Astrocyte (in vitro differentiated cells and primary cell): ENCODE data around the gene SERTAD3. TPM values are rescaled to one million over a fixed set of nuclear protein-coding genes. Genes with fewer than 3 reads are reported as not detected.
"Not testable (repeated sequence)": the region's sequence is repeated elsewhere in the genome, so short reads cannot be mapped to it uniquely, and the experiment has no call there.

Experiments
- DNase-seq: peaks from one replicate; pipeline ENCODE4 v3.0.0-alpha.2; 2010; ENCODE audit warnings: low read depth
- FAIRE-seq: peaks from 2 replicates; lab custom pipeline; 2011; peaks lifted over from hg19 to GRCh38; lab: Jason Lieb, UNC
- H2AFZ ChIP-seq: 2 replicates; pipeline ENCODE4 v1.6.0; 2012; ENCODE audit warnings: low read depth, low read length, inconsistent platforms
- H3K27ac ChIP-seq: 2 replicates; pipeline ENCODE4 v1.5.1; 2011; ENCODE audit warnings: low read depth, low read length, inconsistent platforms
- H3K27me3 ChIP-seq: 2 replicates; pipeline ENCODE4 v1.6.0; 2011; ENCODE audit warnings: low read length, inconsistent platforms; ENCODE audit not compliant: insufficient read depth
- H3K36me3 ChIP-seq: 2 replicates; pipeline ENCODE4 v1.5.1; 2011; ENCODE audit warnings: low read length, inconsistent platforms; ENCODE audit not compliant: insufficient read depth
- H3K4me1 ChIP-seq: 2 replicates; pipeline ENCODE4 v1.5.1; 2011; ENCODE audit warnings: low read length, inconsistent platforms; ENCODE audit not compliant: insufficient read depth
- H3K4me2 ChIP-seq: 2 replicates; pipeline ENCODE4 v1.6.0; 2012; ENCODE audit warnings: low read length, inconsistent platforms
- H3K4me3 ChIP-seq: 2 replicates; pipeline ENCODE4 v1.5.1; 2011; ENCODE audit warnings: low read depth, mild to moderate bottlenecking, low read length, inconsistent platforms; ENCODE audit not compliant: insufficient read depth
- H3K79me2 ChIP-seq: 2 replicates; pipeline ENCODE4 v1.6.0; 2012; ENCODE audit warnings: mild to moderate bottlenecking, low read length, inconsistent platforms; ENCODE audit not compliant: insufficient read depth
- H3K9ac ChIP-seq: 2 replicates; pipeline ENCODE4 v1.6.0; 2012; ENCODE audit warnings: mild to moderate bottlenecking, low read length, inconsistent platforms
- H3K9me3 ChIP-seq: 2 replicates; pipeline ENCODE4 v1.5.1; 2012; ENCODE audit warnings: low read depth, mild to moderate bottlenecking, low read length, inconsistent platforms; ENCODE audit not compliant: insufficient read depth
- H4K20me1 ChIP-seq: 2 replicates; pipeline ENCODE4 v1.6.0; 2012; ENCODE audit warnings: low read length, inconsistent platforms; ENCODE audit not compliant: insufficient read depth
- H3K27ac Mint-ChIP-seq: one replicate; pipeline ENCODE4 v1.8.0; 2021; ENCODE audit warnings: mild to moderate bottlenecking, mixed read lengths; ENCODE audit not compliant: unreplicated experiment
- H3K27me3 Mint-ChIP-seq: one replicate; pipeline ENCODE4 v1.8.0; 2021; ENCODE audit warnings: low read depth, mixed read lengths; ENCODE audit not compliant: unreplicated experiment
- H3K36me3 Mint-ChIP-seq: one replicate; pipeline ENCODE4 v1.8.0; 2021; ENCODE audit warnings: low read depth, mixed read lengths; ENCODE audit not compliant: unreplicated experiment
- H3K4me1 Mint-ChIP-seq: one replicate; pipeline ENCODE4 v1.8.0; 2021; ENCODE audit warnings: low read depth, mixed read lengths; ENCODE audit not compliant: unreplicated experiment
- H3K4me3 Mint-ChIP-seq: one replicate; pipeline ENCODE4 v1.8.0; 2021; ENCODE audit warnings: mild to moderate bottlenecking, moderate library complexity, mixed read lengths; ENCODE audit not compliant: unreplicated experiment
- H3K9me3 Mint-ChIP-seq: one replicate; pipeline ENCODE4 v1.8.0; 2021; ENCODE audit warnings: mild to moderate bottlenecking, mixed read lengths; ENCODE audit not compliant: unreplicated experiment
- CTCF ChIP-seq: IDR thresholded peaks from 2 replicates; pipeline ENCODE4 v1.5.1; 2011; ENCODE audit warnings: low read depth, mild to moderate bottlenecking, inconsistent platforms, low read length, moderate library complexity; ENCODE audit not compliant: insufficient read depth
- EZH2 ChIP-seq: IDR thresholded peaks from 2 replicates; pipeline ENCODE4 v1.6.1; 2012; ENCODE audit warnings: mild to moderate bottlenecking, low read length, inconsistent platforms; ENCODE audit not compliant: insufficient read depth
- total RNA-seq: library from RNA; stranded (reverse); gene quantifications from 2 replicates; pipeline ENCODE4 v1.2.1, GENCODE V29; 2021

SERTAD3 gene
- total RNA-seq, 1 donor from 2014 or later = 49.7 TPM

GRCh38 chr19:40431698-40432097 is 12.4 kb downstream of the SERTAD3 start:
- no peak overlapping the region for H3K27ac ChIP-seq
- H3K4me2 ChIP-seq = no peak overlapping the region
- Mint-ChIP-seq H3K27ac (no peak overlapping the region), H3K9me3 (no peaks in the 10 kb centered on the region), H3K36me3 (no peaks in the 10 kb centered on the region), H3K4me3 (no peak overlapping the region), H3K4me1 (peaks cover 11% of the 10 kb centered on the region), H3K27me3 (no peaks in the 10 kb centered on the region)
- no peaks in the 10 kb centered on the region for H3K36me3 ChIP-seq
- H3K9ac ChIP-seq = no peak overlapping the region
- peaks cover 8% of the 10 kb centered on the region for H3K4me1 ChIP-seq
- H3K27me3 ChIP-seq = no peaks in the 10 kb centered on the region
- no peaks in the 10 kb centered on the region for H3K9me3 ChIP-seq
- no peak for FAIRE-seq
- no peak overlapping the region for H2AFZ ChIP-seq
- H4K20me1 ChIP-seq = no peaks in the 10 kb centered on the region
- H3K79me2 ChIP-seq = no peaks in the 10 kb centered on the region
- TF ChIP-seq EZH2 (no peak), CTCF (no peak)
- DNase-seq = no peak
- H3K4me3 ChIP-seq = no peak overlapping the region

GRCh38 chr19:40430242-40430641 is 13.9 kb downstream of the SERTAD3 start:
- H3K4me3 Mint-ChIP-seq, H3K9me3 Mint-ChIP-seq, H3K36me3 Mint-ChIP-seq, H3K27ac ChIP-seq, H2AFZ ChIP-seq, H3K36me3 ChIP-seq, H3K4me2 ChIP-seq, FAIRE-seq, H3K27me3 Mint-ChIP-seq, H3K9ac ChIP-seq, H3K27me3 ChIP-seq, H3K9me3 ChIP-seq, H3K79me2 ChIP-seq, H3K4me3 ChIP-seq, DNase-seq, H4K20me1 ChIP-seq, H3K27ac Mint-ChIP-seq: not testable (repeated sequence)
- peaks cover 11% of the 10 kb centered on the region for H3K4me1 Mint-ChIP-seq
- H3K4me1 ChIP-seq = peaks cover 11% of the 10 kb centered on the region

- H3K36me3 ChIP-seq, DNase-seq, H3K9ac ChIP-seq, H3K27ac ChIP-seq, H2AFZ ChIP-seq, FAIRE-seq, H3K9me3 ChIP-seq, H3K4me1 Mint-ChIP-seq, H3K4me3 ChIP-seq, H3K27ac Mint-ChIP-seq, H3K4me3 Mint-ChIP-seq, H3K4me2 ChIP-seq, H4K20me1 ChIP-seq, H3K27me3 ChIP-seq, H3K27me3 Mint-ChIP-seq, H3K9me3 Mint-ChIP-seq, H3K36me3 Mint-ChIP-seq: not testable (repeated sequence)
- Histone ChIP-seq H3K79me2 (peaks cover 19% of the 10 kb centered on the region), H3K4me1 (peaks cover 11% of the 10 kb centered on the region)
These were observed 15.9 kb downstream of the SERTAD3 start for GRCh38 chr19:40428197-40428596.
